ENCODE measurements around the gene SP2.

The SP2 gene

GRCh38 chr17:47848198-47848513 lies 47.9 kb upstream of the SP2 start:
- H3K79me2 ChIP-seq (ENCODE audit: low read length), result no peaks in the 10 kb centered on the region
- no peaks in the 10 kb centered on the region for H3K36me3 ChIP-seq (replicated peaks; ENCODE audit: insufficient read depth, low read length)
- no peak overlapping the region for H2AFZ ChIP-seq (ENCODE audit: low read length)
- no peak overlapping the region for H3K27ac ChIP-seq (ENCODE audit: low read length)
- no peaks in the 10 kb centered on the region for H3F3A ChIP-seq (ENCODE audit: insufficient read depth, low read length)
- DNase-seq, result no peak
- H3K4me2 ChIP-seq (ENCODE audit: low read depth, low read length), result no peak overlapping the region
- H3K4me1 ChIP-seq (ENCODE audit: low read length), result 0 out of 2 replicates have a peak, but pooled peaks cover 4% of the 10 kb centered on the region
- H3K4me3 ChIP-seq (ENCODE audit: low read length), result no peak overlapping the region
- no peaks in the 10 kb centered on the region for H3K9me3 ChIP-seq (replicated peaks; ENCODE audit: insufficient read depth, low read length)
- H3K9ac ChIP-seq (ENCODE audit: low read length), result no peak overlapping the region
- TF ChIP-seq EZH2phosphoT487 (IDR thresholded peaks at IDR 0.05; ENCODE audit: low read length) (no peak), EZH2 (optimal IDR thresholded peaks at IDR 0.05; ENCODE audit: low read depth, low read length) (no peak), CTCF (IDR thresholded peaks at IDR 0.05; ENCODE audit: low read length) (no peak)
- H4K20me1 ChIP-seq (ENCODE audit: insufficient read depth, low read length), result no peaks in the 10 kb centered on the region
- peaks cover 83% of the 10 kb centered on the region for H3K27me3 ChIP-seq (replicated peaks; ENCODE audit: insufficient read depth, low read length)
- no peaks in the 10 kb centered on the region for H3K9me2 ChIP-seq (replicated peaks; ENCODE audit: insufficient read depth, low read length)

GRCh38 chr17:47850373-47850691 lies 45.7 kb upstream of the SP2 start:
- no peak overlapping the region for H3K27ac ChIP-seq (ENCODE audit: low read length)
- H3K79me2 ChIP-seq (ENCODE audit: low read length), result no peaks in the 10 kb centered on the region
- no peaks in the 10 kb centered on the region for H3K9me3 ChIP-seq (replicated peaks; ENCODE audit: insufficient read depth, low read length)
- H3K4me1 ChIP-seq (ENCODE audit: low read length), result 0 out of 2 replicates have a peak, but pooled peaks cover 4% of the 10 kb centered on the region
- H2AFZ ChIP-seq (ENCODE audit: low read length), result no peak overlapping the region
- no peaks in the 10 kb centered on the region for H4K20me1 ChIP-seq (ENCODE audit: insufficient read depth, low read length)
- no peaks in the 10 kb centered on the region for H3K36me3 ChIP-seq (replicated peaks; ENCODE audit: insufficient read depth, low read length)
- peaks cover 96% of the 10 kb centered on the region for H3K27me3 ChIP-seq (replicated peaks; ENCODE audit: insufficient read depth, low read length)
- no peaks in the 10 kb centered on the region for H3F3A ChIP-seq (ENCODE audit: insufficient read depth, low read length)
- H3K4me2 ChIP-seq (ENCODE audit: low read depth, low read length), result peak overlapping the region; percentile 77
- TF ChIP-seq EZH2phosphoT487 (IDR thresholded peaks at IDR 0.05; ENCODE audit: low read length), result no peak
- TF ChIP-seq EZH2 (optimal IDR thresholded peaks at IDR 0.05; ENCODE audit: low read depth, low read length), result no peak
- TF ChIP-seq CTCF (IDR thresholded peaks at IDR 0.05; ENCODE audit: low read length), result no peak
- H3K9me2 ChIP-seq (replicated peaks; ENCODE audit: insufficient read depth, low read length), result no peaks in the 10 kb centered on the region
- H3K9ac ChIP-seq (ENCODE audit: low read length), result no peak overlapping the region
- no peak for DNase-seq
- peak overlapping the region; percentile 42 for H3K4me3 ChIP-seq (ENCODE audit: low read length)

- Histone ChIP-seq H3K9ac (ENCODE audit: low read length) (no peak within 1 kb of the TSS), H3K79me2 (ENCODE audit: low read length) (no peaks in the 10 kb centered on the region), H2AFZ (ENCODE audit: low read length) (peak within 1 kb of the TSS; percentile 46), H3K4me3 (ENCODE audit: low read length) (peak within 1 kb of the TSS; percentile 42), H4K20me1 (ENCODE audit: insufficient read depth, low read length) (no peaks in the 10 kb centered on the region), H3K9me3 (replicated peaks; ENCODE audit: insufficient read depth, low read length) (no peaks in the 10 kb centered on the region), H3K36me3 (replicated peaks; ENCODE audit: insufficient read depth, low read length) (no peaks in the 10 kb centered on the region), H3K27ac (ENCODE audit: low read length) (no peak within 1 kb of the TSS), H3K4me2 (ENCODE audit: low read depth, low read length) (peak within 1 kb of the TSS; percentile 77), H3K9me2 (replicated peaks; ENCODE audit: insufficient read depth, low read length) (no peaks in the 10 kb centered on the region), H3K4me1 (ENCODE audit: low read length) (0 out of 2 replicates have a peak, but pooled peaks cover 4% of the 10 kb centered on the region), H3K27me3 (replicated peaks; ENCODE audit: insufficient read depth, low read length) (peaks cover 96% of the 10 kb centered on the region), H3F3A (ENCODE audit: insufficient read depth, low read length) (no peaks in the 10 kb centered on the region)
- peak; percentile 69 for DNase-seq
- TF ChIP-seq CTCF (IDR thresholded peaks at IDR 0.05; ENCODE audit: low read length) (peak; percentile 16; the same call in 1 of the 2 replicates), EZH2phosphoT487 (IDR thresholded peaks at IDR 0.05; ENCODE audit: low read length) (no peak)
Measured at GRCh38 chr17:47850692-47851573, 45.1 kb upstream of the SP2 start, which contains the start of gene SP6. SP6 (minus strand) TSS chr17:47851163; CDS start chr17:47848429, 2,734 bp downstream.
